ENCODE measurements around the gene EEF1AKMT3. TPM values are rescaled to one million over a fixed set of nuclear protein-coding genes. Genes with fewer than 3 reads are reported as not detected.

EEF1AKMT3 gene
- total RNA-seq, 3 donors from 2014 or later (not counting 1 experiment from before 2014, with no cell fraction given), result 1.3 to 2.6 (median 2.2) TPM

DNA sequence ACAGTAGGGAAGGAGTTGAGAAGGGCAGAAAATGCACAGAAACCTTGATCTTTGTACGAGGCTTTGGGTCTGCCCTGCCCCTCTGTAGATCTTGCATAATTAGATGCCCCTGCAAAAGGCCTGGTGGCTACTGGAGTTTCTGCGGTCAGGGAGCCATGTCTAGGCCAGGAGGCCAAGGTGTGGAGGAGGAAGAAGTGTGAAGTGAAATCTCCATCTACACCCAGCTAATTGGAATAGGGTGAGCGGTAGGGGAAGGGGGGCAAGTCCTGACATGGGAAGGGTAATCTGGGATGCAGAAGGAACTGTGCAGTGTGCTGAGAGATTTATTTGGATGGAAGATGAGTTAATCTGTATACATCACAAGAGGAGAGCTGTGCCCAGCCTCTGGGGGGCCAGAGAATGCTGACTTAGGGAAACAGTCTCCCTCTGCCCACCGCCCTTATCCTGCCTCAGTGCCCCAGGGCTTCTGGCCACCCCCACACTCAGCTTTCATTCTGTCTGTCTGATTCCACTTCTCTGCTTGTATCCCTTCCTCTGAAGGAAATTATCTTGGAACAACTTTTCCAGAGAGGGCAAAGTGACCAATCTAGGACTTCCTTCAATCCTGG lies 10.9 kb upstream of the EEF1AKMT3 start:
- H3K4me1 Mint-ChIP-seq, result peaks cover 32 to 40% of the 10 kb centered on the region in 2 donors
- 96% methylated on average over 4 of the region's 4 CpGs for WGBS (ENCODE audit: insufficient coverage)

DNA sequence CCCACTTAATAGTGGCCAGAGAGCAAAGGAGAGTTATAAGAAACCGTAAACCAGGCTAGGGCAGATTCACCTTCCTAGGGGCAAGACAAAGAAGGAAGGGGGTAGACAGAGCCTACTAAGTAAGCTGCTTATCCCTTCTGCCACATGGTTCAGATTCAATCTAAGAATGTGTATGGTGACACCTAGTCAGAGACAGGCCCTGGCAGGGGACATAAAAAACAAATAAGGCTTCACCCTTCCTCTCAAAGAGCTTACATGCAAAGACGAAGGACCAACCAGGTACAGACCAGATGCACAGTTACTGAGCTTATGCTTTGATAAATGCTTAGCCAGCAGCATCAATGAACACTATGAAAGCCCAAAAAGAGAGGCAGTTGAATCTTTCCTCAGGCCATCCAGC lies 10.0 kb upstream of the EEF1AKMT3 start:
- intact Hi-C loops (cut with micrococcal nuclease), result no loop called here
- WGBS (ENCODE audit: insufficient coverage), result 82% methylated on average over 2 of the region's 2 CpGs
- H3K4me1 Mint-ChIP-seq, result peaks cover 30 to 38% of the 10 kb centered on the region in 2 donors
- H3K27me3 Mint-ChIP-seq (ENCODE audit: low read depth in 2 of 2), result peaks cover 38 to 44% of the 10 kb centered on the region in 2 donors
- Histone ChIP-seq H3K27me3 (ENCODE audit: control insufficient read depth, insufficient read depth, low read length) (peaks cover 41% of the 10 kb centered on the region), H3K4me3 (ENCODE audit: low read length) (no peak overlapping the region), H3K36me3 (ENCODE audit: control insufficient read depth, insufficient read depth, low read length) (peaks cover 12% of the 10 kb centered on the region), H3K9me3 (ENCODE audit: control insufficient read depth, insufficient read depth, low read length) (no peaks in the 10 kb centered on the region), H3K27ac (ENCODE audit: low read length) (no peak overlapping the region), H3K4me1 (ENCODE audit: control insufficient read depth, insufficient read depth, low read length) (peaks cover 30% of the 10 kb centered on the region)
- no peak for ATAC-seq
- no peak for TF ChIP-seq CTCF (IDR thresholded peaks at IDR 0.05)
- no peak for DNase-seq
- no peaks in the 10 kb centered on the region for H3K9me3 Mint-ChIP-seq
- no peaks in the 10 kb centered on the region for H3K36me3 Mint-ChIP-seq
- H3K27ac Mint-ChIP-seq, result no peak overlapping the region
- no peak overlapping the region for H3K4me3 Mint-ChIP-seq

More for the DNA sequence above, 10.9 kb upstream of the EEF1AKMT3 start:
- no peak for DNase-seq
- Mint-ChIP-seq H3K27me3 (ENCODE audit: low read depth in 2 of 2) (peaks cover 30 to 36% of the 10 kb centered on the region in 2 donors), H3K9me3 (no peaks in the 10 kb centered on the region), H3K4me3 (no peak overlapping the region), H3K27ac (no peak overlapping the region), H3K36me3 (no peaks in the 10 kb centered on the region)
- Histone ChIP-seq H3K36me3 (ENCODE audit: control insufficient read depth, insufficient read depth, low read length) (peaks cover 12% of the 10 kb centered on the region), H3K9me3 (ENCODE audit: control insufficient read depth, insufficient read depth, low read length) (no peaks in the 10 kb centered on the region), H3K27me3 (ENCODE audit: control insufficient read depth, insufficient read depth, low read length) (peaks cover 32% of the 10 kb centered on the region), H3K4me3 (ENCODE audit: low read length) (no peak overlapping the region), H3K27ac (ENCODE audit: low read length) (no peak overlapping the region), H3K4me1 (ENCODE audit: control insufficient read depth, insufficient read depth, low read length) (peaks cover 29% of the 10 kb centered on the region)
- intact Hi-C loops (cut with micrococcal nuclease), result no loop called here
- TF ChIP-seq CTCF (IDR thresholded peaks at IDR 0.05), result no peak
- ATAC-seq, result no peak

DNA sequence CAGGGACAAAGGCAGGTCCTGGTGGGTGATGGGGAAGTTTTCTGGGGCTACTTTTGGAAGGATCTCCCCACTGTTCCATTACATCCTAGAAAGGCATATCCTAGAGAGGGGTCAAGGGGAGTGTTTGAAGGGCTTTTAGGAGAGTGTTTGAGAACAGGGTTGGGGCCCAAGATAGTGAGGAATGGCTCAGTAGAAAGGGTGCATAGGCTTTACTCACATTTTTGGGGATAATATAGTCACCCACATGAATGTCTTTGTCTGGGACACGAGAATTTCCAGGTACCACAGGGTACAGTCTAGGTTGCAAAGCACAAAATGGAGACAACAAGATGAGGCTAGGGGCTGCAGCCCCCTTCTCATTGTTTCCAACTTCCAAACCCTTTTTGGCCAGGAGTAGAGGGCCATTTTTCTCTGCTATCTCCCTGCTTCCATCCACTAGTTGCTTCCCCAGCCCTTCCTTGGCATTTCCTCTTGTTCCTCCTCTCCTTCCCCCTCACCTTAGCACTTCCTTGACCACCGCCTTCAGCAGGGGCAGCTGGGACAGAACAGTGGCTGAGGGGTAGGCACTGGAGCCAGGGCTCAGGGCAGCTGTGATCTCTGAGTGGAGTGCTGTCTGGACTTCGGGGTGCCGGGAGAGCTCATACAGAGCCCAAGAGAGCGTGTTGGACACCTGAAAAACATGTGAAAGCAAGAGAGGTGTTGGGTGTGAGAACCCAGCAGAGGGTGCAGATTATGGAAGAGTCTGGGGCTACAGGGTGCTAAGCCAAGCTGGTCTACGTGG lies 8.3 kb upstream of the EEF1AKMT3 start:
- intact Hi-C loops (cut with micrococcal nuclease), result no loop called here
- H3K9me3 ChIP-seq (ENCODE audit: control insufficient read depth, insufficient read depth, low read length), result no peaks in the 10 kb centered on the region
- peaks cover 30 to 34% of the 10 kb centered on the region in 2 donors for H3K4me1 Mint-ChIP-seq
- no peak overlapping the region for H3K4me3 ChIP-seq (ENCODE audit: low read length)
- TF ChIP-seq CTCF (IDR thresholded peaks at IDR 0.05), result no peak
- H3K27ac Mint-ChIP-seq, result no peak overlapping the region
- H3K9me3 Mint-ChIP-seq, result no peaks in the 10 kb centered on the region
- ATAC-seq, result no peak
- no peak overlapping the region for H3K27ac ChIP-seq (ENCODE audit: low read length)
- peaks cover 40 to 44% of the 10 kb centered on the region in 2 donors for H3K27me3 Mint-ChIP-seq (ENCODE audit: low read depth in 2 of 2)
- WGBS (ENCODE audit: insufficient coverage), result 85% methylated on average over 6 of the region's 6 CpGs
- DNase-seq, result no peak
- H3K36me3 Mint-ChIP-seq, result no peaks in the 10 kb centered on the region
- H3K36me3 ChIP-seq (ENCODE audit: control insufficient read depth, insufficient read depth, low read length), result no peaks in the 10 kb centered on the region
- H3K4me1 ChIP-seq (ENCODE audit: control insufficient read depth, insufficient read depth, low read length), result peaks cover 30% of the 10 kb centered on the region
- H3K4me3 Mint-ChIP-seq, result peak overlapping the region; percentile 86
- peaks cover 41% of the 10 kb centered on the region for H3K27me3 ChIP-seq (ENCODE audit: control insufficient read depth, insufficient read depth, low read length)

Measured in natural killer cell (primary cell).